Colonic mucosa (tissue), 4 donors: ENCODE measurements around the gene PIK3IP1. TPM values are rescaled to one million over a fixed set of nuclear protein-coding genes. Genes with fewer than 3 reads are reported as not detected.

ENCODE experiments used
- DNase-seq: peaks from one replicate; pipeline ENCODE4 v3.0.0-alpha.2; 2020
- H3K27ac ChIP-seq: fragments of 200-600 bp; one replicate; pipeline ENCODE4 v1.8.0; 2021
- H3K27me3 ChIP-seq: fragments of 200-600 bp; one replicate; pipeline ENCODE4 v1.8.0; 2021
- H3K36me3 ChIP-seq: fragments of 200-600 bp; one replicate; pipeline ENCODE4 v1.8.0; 2021
- H3K4me1 ChIP-seq: fragments of 200-600 bp; one replicate; pipeline ENCODE4 v1.8.0; 2021; ENCODE audit warnings: mild to moderate bottlenecking
- H3K4me3 ChIP-seq: fragments of 200-600 bp; one replicate; pipeline ENCODE4 v1.8.0; 2021
- H3K9ac ChIP-seq, 2 donors: one replicate each; pipeline ENCODE4 v1.7.0; 2013; ENCODE audit warnings: control low read depth in 2 of 2, low read depth in 2 of 2, low read length in 2 of 2
- H3K9me3 ChIP-seq: fragments of 200-600 bp; one replicate; pipeline ENCODE4 v1.8.0; 2021
- intact Hi-C: fragments of 100-400 bp; cut with DNase I; formaldehyde crosslinking; loops from one replicate; pipeline ENCODE4 v1.14.1; 2022
- total RNA-seq, 2 donors: library from RNA; stranded (reverse); fragmentation: NEBNext Ultra II Directional in 1 of 2; extraction: Animal tissue kit (Norgen Biotek cat#: 25700) in 1 of 2; gene quantifications; one replicate each; pipeline ENCODE4 v1.2.1, GENCODE V29; 2021
- TF ChIP-seq, protein P1 (sequence below): fragments of 200-600 bp; IDR thresholded peaks from one replicate; pipeline ENCODE4 v1.8.0; 2022; ENCODE audit warnings: antibody characterized with exemption, mild to moderate bottlenecking
- donor health status: healthy.
- donor health status: DM: no; HTN: no; CAD: no.
- donor health status: DM: no; HTN: no; CAD: no.

PIK3IP1 gene
- total RNA-seq, 2 donors from 2014 or later: 8.4 to 15.1 TPM

DNA sequence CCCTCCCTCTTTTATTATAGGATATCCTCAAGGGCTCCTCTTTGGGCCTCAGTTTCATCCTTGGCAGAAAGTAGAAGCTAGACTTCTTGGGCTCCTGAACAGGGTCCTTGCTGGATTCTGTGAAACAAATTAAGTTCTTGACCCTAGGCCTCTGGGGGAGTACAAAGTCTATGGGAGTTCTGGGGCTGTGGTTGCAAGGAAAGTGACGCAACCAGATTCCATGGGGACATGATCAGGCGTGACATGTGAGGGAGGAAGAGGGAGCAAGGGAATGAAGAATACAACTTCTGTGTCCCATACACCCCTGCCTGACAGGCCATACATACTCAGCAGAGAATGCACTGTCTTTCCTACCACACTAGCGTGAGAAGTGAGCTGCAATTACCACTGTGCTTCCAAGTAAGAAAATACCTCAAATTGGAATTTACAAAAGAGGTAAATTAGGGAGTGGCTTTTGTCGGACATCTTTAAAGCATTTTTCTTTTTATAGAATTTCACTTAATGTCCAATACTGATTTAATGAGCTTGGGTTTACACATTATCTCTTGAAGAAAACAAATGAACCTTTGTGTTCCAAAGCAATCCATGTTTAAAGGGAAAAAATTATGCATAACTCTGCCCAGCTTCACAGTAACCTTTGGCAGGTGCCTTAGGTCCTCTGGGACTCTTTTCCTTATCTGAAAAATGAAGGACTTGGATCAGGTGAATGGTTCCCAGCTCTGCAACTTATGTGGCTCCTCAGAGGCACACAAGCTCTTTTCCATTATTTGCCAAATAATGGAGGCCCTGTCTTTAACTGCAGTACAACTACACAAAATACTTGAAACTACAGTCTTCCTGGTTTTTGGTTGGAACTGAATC, 41.3 kb downstream of the PIK3IP1 start:
- TF ChIP-seq, protein P1, sequence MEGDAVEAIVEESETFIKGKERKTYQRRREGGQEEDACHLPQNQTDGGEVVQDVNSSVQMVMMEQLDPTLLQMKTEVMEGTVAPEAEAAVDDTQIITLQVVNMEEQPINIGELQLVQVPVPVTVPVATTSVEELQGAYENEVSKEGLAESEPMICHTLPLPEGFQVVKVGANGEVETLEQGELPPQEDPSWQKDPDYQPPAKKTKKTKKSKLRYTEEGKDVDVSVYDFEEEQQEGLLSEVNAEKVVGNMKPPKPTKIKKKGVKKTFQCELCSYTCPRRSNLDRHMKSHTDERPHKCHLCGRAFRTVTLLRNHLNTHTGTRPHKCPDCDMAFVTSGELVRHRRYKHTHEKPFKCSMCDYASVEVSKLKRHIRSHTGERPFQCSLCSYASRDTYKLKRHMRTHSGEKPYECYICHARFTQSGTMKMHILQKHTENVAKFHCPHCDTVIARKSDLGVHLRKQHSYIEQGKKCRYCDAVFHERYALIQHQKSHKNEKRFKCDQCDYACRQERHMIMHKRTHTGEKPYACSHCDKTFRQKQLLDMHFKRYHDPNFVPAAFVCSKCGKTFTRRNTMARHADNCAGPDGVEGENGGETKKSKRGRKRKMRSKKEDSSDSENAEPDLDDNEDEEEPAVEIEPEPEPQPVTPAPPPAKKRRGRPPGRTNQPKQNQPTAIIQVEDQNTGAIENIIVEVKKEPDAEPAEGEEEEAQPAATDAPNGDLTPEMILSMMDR: no peak
- no peak overlapping the region for H3K9ac ChIP-seq
- no peaks in the 10 kb centered on the region for H3K9me3 ChIP-seq
- DNase-seq: no peak
- peaks cover 21% of the 10 kb centered on the region for H3K4me1 ChIP-seq
- no peak overlapping the region for H3K4me3 ChIP-seq
- H3K27me3 ChIP-seq: no peaks in the 10 kb centered on the region
- H3K27ac ChIP-seq: no peak overlapping the region
- H3K36me3 ChIP-seq: no peaks in the 10 kb centered on the region
- intact Hi-C loops: no loop called here

DNA sequence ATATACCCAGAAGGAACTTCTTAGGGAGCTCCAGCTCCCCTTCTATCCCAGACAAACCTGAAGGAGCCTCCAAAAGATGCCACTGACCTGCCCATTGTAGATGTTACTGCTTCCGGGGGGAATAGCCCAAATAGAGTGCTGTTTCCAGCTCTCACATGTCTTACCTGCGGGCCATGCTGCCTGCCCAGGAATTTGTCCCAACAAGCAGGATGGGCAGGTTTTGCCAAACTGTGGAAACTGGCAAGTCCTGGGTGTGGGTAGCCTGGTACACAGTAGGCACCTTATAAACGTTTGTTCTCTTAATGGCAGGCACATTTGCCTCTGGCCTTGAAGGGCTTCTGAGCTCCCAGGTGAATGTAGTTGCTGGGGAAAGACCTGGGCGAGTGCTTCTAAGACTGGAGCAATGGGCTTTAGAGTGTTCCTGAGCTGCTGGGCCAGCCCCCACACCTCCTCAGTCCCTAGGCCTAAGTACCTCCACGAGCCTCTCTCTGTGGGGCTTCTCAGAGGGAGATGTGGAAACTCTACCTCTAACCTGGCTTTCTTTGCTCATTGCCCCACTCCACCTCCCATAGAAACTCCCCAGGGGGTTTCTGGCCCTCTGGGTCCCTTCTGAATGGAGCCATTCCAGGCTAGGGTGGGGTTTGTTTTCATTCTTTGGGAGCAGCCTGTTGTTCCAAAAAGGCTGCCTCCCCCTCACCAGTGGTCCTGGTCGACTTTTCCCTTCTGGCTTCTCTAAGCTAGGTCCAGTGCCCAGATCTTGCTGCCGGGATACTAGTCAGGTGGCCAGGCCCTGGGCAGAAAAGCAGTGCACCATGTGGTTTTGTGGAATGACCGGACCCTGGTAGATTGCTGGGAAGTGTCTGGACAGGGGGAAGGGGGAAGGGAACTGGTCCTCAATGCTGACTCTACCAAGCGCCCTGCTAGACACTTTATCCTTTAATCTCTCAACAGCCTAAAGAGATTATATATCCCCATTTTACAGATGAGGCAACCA, 43.0 kb downstream of the PIK3IP1 start:
- TF ChIP-seq, protein P1: no peak
- no peaks in the 10 kb centered on the region for H3K9me3 ChIP-seq
- no peak overlapping the region for H3K4me3 ChIP-seq
- H3K4me1 ChIP-seq: peaks cover 21% of the 10 kb centered on the region
- H3K27ac ChIP-seq: no peak overlapping the region
- H3K27me3 ChIP-seq: no peaks in the 10 kb centered on the region
- intact Hi-C loops: no loop called here
- no peaks in the 10 kb centered on the region for H3K36me3 ChIP-seq
- DNase-seq: no peak
- H3K9ac ChIP-seq: peak overlapping the region in 1 of 2 donors; percentile 8

DNA sequence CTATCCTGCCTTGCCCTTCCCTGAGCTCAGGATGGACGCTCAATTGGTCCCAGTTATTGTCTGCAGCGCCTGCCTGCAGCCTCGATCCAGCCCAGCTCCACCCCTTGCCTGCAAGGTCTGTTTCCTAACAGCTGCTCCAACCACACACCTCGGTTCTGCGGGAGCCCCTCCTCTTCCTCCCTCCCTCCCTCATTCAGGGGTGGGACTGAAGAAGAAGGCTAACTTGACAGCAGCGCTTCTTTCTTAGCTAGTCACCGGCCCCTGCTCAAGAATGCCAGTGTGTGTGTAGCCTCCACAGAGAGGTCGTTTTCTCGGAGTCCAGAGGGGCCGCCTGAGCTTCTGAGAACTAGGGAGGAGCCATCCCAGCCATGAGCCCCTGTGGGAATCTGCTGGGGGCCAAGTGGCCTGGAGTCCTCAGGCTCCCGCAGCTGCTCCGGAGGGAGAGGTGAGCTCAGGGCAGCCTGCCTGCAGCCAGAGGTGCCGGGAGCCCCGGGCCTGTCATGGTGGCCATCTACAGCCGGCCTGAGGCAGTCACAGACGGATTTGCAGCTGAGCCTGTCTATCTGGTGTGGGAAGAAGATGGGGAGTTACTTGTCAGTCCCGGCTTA, 44.0 kb downstream of the PIK3IP1 start:
- TF ChIP-seq, protein P1: no peak
- H3K9ac ChIP-seq: peak overlapping the region in 1 of 2 donors; percentile 8
- H3K36me3 ChIP-seq: no peaks in the 10 kb centered on the region
- H3K9me3 ChIP-seq: no peaks in the 10 kb centered on the region
- intact Hi-C loops: no loop called here
- H3K27me3 ChIP-seq: no peaks in the 10 kb centered on the region
- peak; percentile 55 for DNase-seq
- peaks cover 21% of the 10 kb centered on the region for H3K4me1 ChIP-seq
- H3K27ac ChIP-seq: no peak overlapping the region
- no peak overlapping the region for H3K4me3 ChIP-seq

DNA sequence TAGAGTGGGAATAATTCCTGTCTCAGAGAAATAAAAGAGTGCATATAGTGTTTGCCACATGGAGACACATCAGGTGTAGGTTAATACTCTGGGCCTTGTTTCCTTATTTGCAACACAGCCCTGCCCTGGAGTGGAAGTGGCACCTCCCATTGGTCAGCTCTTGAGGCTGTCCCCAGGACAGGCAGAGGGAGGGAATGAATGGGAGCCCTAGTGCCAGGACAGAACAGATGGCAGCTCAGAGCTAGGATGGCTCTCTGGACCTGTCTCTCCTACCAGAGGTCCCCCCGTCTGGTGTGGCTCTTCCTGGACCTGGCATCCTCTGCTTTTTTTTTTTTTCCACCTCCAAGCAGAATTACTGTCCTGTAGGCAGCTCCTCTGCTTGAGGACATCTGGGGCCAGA, 44.6 kb downstream of the PIK3IP1 start:
- no peak overlapping the region for H3K4me3 ChIP-seq
- H3K9ac ChIP-seq: no peak overlapping the region
- H3K4me1 ChIP-seq: peaks cover 21% of the 10 kb centered on the region

More for the DNA sequence above, 44.6 kb downstream of the PIK3IP1 start:
- H3K27ac ChIP-seq: no peak overlapping the region
- H3K9me3 ChIP-seq: no peaks in the 10 kb centered on the region
- TF ChIP-seq, protein P1: no peak
- intact Hi-C loops: no loop called here
- no peaks in the 10 kb centered on the region for H3K36me3 ChIP-seq
- no peaks in the 10 kb centered on the region for H3K27me3 ChIP-seq
- no peak for DNase-seq
